ENCODE data around the gene RHOB.

The RHOB gene

DNA sequence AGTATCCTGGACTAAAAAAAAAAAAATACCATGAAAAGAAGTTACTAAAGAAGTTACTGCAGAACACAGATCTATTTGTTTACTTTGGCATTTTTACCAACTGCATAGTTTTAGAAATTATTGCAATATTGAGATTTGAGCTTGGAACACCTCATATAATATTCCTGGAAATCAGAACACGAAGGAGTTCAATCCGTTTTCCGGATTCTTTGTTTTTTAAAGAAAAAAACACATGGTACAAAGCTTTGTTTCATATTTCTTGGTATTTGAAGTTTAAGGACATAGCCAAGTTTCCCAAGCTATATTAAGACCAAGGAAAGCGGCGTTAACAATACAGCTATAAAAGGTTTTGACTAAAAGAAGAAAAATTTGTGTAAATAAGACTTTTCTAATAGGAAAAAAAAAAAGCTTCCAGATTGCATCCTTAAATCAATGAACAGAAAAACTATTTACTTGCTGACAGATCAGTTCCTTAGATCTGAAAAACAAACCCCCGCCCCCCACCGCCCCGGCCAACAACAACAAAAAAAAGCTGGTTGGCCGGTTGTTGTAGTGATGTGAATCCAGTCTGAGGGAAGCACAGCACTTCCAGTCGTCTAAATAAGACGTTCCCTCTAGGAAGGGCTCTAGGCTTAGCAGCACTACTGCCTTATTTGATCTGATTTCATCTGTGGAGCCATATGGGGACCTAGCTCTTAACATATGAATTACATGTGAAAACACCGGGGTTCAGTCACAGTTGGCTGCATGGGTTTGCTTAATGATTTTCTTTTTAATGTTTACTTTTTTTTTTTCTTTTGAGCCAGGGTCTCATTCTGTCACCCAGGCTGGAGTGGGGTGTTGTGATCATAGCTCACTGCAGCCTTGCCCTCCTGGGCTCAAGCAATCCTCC, 2.5 kb upstream of the RHOB start:
- no peak for TF ChIP-seq CTCF (IDR thresholded peaks at IDR 0.05; ENCODE audit: insufficient read depth, low read depth, low read length, missing control alignments)
- no peak for DNase-seq (ENCODE audit: low read depth)
- H3K4me3 ChIP-seq (ENCODE audit: low read depth, low read length), result no peak overlapping the region

GRCh38 chr2:20444993-20445910, 1.6 kb upstream of the RHOB start:
- TF ChIP-seq CTCF (IDR thresholded peaks at IDR 0.05; ENCODE audit: insufficient read depth, low read depth, low read length, missing control alignments), result no peak
- no peak overlapping the region for H3K4me3 ChIP-seq (ENCODE audit: low read depth, low read length)
- no peak for DNase-seq (ENCODE audit: low read depth)

GRCh38 chr2:20446255-20446916, 488 bp upstream of the RHOB start:
- peak overlapping the region; percentile 77 for H3K4me3 ChIP-seq (ENCODE audit: low read depth, low read length)
- TF ChIP-seq CTCF (IDR thresholded peaks at IDR 0.05; ENCODE audit: insufficient read depth, low read depth, low read length, missing control alignments), result no peak
- DNase-seq (ENCODE audit: low read depth), result no peak

DNA sequence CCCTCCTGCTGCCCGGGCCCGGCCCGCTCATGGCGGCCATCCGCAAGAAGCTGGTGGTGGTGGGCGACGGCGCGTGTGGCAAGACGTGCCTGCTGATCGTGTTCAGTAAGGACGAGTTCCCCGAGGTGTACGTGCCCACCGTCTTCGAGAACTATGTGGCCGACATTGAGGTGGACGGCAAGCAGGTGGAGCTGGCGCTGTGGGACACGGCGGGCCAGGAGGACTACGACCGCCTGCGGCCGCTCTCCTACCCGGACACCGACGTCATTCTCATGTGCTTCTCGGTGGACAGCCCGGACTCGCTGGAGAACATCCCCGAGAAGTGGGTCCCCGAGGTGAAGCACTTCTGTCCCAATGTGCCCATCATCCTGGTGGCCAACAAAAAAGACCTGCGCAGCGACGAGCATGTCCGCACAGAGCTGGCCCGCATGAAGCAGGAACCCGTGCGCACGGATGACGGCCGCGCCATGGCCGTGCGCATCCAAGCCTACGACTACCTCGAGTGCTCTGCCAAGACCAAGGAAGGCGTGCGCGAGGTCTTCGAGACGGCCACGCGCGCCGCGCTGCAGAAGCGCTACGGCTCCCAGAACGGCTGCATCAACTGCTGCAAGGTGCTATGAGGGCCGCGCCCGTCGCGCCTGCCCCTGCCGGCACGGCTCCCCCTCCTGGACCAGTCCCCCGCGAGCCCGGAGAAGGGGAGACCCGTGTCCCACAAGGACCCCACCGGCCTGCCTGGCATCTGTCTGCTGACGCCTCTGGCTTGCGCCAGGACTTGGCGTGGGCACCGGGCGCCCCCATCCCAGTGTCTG, 767 bp downstream of the RHOB start:
- peak; percentile 4 for TF ChIP-seq CTCF (IDR thresholded peaks at IDR 0.05; ENCODE audit: insufficient read depth, low read depth, low read length, missing control alignments)
- peak; percentile 50 for DNase-seq (ENCODE audit: low read depth)
- peak overlapping the region; percentile 77 for H3K4me3 ChIP-seq (ENCODE audit: low read depth, low read length)

GRCh38 chr2:20448246-20448976, 1.5 kb downstream of the RHOB start:
- DNase-seq (ENCODE audit: low read depth), result no peak
- TF ChIP-seq CTCF (IDR thresholded peaks at IDR 0.05; ENCODE audit: insufficient read depth, low read depth, low read length, missing control alignments), result no peak
- H3K4me3 ChIP-seq (ENCODE audit: low read depth, low read length), result peak overlapping the region; percentile 77

Data from GM12865 (cell line).